ENCODE results near the gene AK6. TPM values are rescaled to one million over a fixed set of nuclear protein-coding genes. Genes with fewer than 3 reads are reported as not detected.
"Not testable (repeated sequence)": the region's sequence is repeated elsewhere in the genome, so short reads cannot be mapped to it uniquely, and the experiment has no call there.

The AK6 gene
- total RNA-seq, result 10 to 100 TPM; 21.8 to 54.7 (median 33.9) TPM

DNA sequence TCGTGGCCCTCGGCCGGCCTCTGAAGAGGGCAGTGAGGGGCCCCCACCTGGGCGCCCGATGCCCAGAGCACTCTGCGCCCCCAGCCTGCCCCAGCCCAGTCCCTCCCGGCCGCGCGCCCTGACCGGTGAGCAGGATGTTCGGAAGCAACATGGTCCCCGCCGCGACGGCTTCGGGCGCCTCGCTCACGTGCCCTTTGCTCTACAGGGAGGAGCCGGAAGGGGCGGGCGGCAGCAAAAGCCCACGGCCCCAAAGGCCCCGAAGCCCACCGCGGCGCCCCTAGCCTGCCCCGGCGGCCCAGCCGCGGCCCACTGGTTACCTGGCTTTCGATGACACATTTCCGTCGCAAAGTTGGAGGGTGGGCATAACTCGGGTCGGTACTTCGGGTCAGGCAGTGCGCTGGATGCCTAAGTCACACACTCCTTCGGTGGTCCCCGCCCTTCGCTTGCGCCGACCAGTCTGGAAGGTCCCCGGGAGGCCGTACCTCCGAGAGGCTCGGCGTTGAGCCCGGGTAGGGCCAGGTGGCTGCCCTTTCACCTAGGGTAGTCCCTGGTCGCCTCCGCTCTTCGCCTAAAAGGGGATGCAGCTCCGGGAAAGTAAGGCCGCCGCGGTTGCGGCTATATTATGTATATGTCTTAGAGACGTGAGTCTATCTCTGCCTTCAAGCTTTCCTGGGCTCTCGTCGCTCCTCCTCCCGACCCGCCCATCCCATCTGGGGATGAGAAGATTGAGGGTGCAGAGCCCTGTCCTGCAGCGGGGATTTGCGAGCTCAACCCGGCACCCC, at the start of gene AK6, which contains the start of the genes RAD17 and TAF9:
Gene AK6, minus strand, starts transcription at position 181 of the 782 bp plus-strand sequence. Its CDS starts 30 bp downstream, at position 151.
Gene RAD17, plus strand, starts transcription at position 479 of the 782 bp plus-strand sequence. CDS start 2,391 bp downstream, outside the sequence.
Gene TAF9, minus strand, starts transcription at position 181 of the 782 bp plus-strand sequence. CDS start 3,783 bp downstream, outside the sequence.
- peak; percentile 89 to 96 (median 94) for ATAC-seq (replicated peaks in 6 of 8)

DNA sequence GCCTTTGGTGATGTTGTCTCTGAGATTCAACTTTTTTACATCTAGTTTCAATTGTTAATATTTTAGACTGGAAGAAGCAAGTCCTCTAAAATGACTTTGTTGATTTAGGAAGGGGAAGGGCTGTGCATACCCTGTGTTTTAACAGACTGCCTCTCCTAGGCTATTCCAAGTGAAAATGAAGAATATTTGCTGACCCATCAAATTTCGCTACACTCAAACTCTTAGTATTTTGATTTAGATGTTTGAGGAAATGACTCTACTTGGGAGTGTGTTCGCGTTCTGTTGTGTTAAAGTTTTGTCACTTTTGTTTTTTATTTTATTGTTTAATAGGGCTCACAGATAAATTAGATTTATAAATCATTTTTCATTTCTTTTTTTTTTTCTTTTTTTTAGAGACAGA, 49.2 kb upstream of the AK6 start:
- H3K27ac ChIP-seq, result no peak overlapping the region
- WGBS, 10 experiments, result 87 to 100% (median 100%) methylated on average over 1 to 3 of the region's 3 CpGs
- in situ Hi-C loops (cut with MboI; ENCODE audit: low pct_unique_long_range_greater_than_20kb in 2 of 9, low sequenced_read_pairs in 9 of 9, unreplicated experiment in 9 of 9), result no loop called here
- ATAC-seq (replicated peaks in 6 of 8), result no peak
- H3K4me1 ChIP-seq (replicated peaks in 1 of 2), result no peaks in the 10 kb centered on the region
- no peak overlapping the region for H3K4me3 ChIP-seq

More for the DNA sequence above, at the start of gene AK6, which contains the start of the genes RAD17 and TAF9:
- peak within 1 kb of the TSS; percentile 67 to 97 (median 92) for H3K4me3 ChIP-seq
- H3K27ac ChIP-seq, result peak within 1 kb of the TSS; percentile 98 to 99
- 0% methylated on average over 2 to 6 of the region's 66 CpGs; no CpG with 5 or more reads in 8 of the 10 experiments for WGBS, 10 experiments
- in situ Hi-C loops (cut with MboI; ENCODE audit: low pct_unique_long_range_greater_than_20kb in 2 of 9, low sequenced_read_pairs in 9 of 9, unreplicated experiment in 9 of 9), result no loop called here
- peaks cover 12 to 20% of the 10 kb centered on the region in 2 donors for H3K4me1 ChIP-seq (replicated peaks in 1 of 2)

DNA sequence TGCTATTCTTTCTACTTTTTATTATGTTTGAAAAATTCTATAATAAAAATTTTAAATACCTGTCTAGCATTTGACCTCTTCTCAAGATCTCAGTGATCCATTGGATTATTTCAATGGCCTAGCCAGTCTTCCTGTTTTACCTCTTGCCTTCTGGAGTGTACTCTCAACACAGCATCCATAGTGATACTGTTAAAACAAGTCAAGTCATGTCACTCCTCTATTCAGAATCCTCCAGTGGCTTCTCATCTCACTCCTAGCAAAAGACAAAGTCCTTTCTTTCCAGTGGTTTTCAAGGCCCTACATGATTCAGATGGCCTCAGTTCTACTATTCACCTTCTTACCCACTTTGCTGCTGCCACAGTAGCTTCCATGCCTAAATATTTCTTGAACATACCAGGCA, 47.4 kb upstream of the AK6 start:
- Histone ChIP-seq H3K4me1 (replicated peaks in 1 of 2) (no peaks in the 10 kb centered on the region), H3K27ac (no peak overlapping the region), H3K4me3 (no peak overlapping the region)
- in situ Hi-C loops (cut with MboI; ENCODE audit: low pct_unique_long_range_greater_than_20kb in 2 of 9, low sequenced_read_pairs in 9 of 9, unreplicated experiment in 9 of 9), result no loop called here
- ATAC-seq (replicated peaks in 6 of 8), result no peak

DNA sequence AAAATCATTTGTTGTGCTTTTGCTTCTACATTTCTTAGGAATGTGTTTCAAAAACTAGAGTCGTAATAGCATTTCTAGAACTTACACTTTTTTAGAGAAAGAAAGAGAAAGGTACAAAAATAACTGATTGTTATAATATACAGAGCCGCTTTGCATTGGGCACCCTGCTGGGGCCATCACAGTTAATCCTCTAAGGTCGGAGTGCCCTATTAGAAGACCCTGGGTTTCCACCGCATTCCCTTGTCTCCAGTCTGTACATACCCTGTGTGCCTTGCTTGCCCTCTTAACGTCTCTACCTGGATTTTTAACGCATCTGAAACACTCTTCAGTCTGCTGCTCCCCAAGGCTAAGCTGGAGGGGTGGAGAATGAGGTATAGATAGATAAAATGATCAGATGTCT, 46.9 kb upstream of the AK6 start:
- no peak overlapping the region for H3K27ac ChIP-seq
- no peak overlapping the region for H3K4me3 ChIP-seq
- in situ Hi-C loops (cut with MboI; ENCODE audit: low pct_unique_long_range_greater_than_20kb in 2 of 9, low sequenced_read_pairs in 9 of 9, unreplicated experiment in 9 of 9), result no loop called here
- H3K4me1 ChIP-seq (replicated peaks in 1 of 2), result no peaks in the 10 kb centered on the region
- 67 to 98% (median 86%) methylated on average over 1 to 6 of the region's 6 CpGs; no CpG with 5 or more reads in 1 of the 10 experiments for WGBS, 10 experiments
- ATAC-seq (replicated peaks in 6 of 8), result no peak

DNA sequence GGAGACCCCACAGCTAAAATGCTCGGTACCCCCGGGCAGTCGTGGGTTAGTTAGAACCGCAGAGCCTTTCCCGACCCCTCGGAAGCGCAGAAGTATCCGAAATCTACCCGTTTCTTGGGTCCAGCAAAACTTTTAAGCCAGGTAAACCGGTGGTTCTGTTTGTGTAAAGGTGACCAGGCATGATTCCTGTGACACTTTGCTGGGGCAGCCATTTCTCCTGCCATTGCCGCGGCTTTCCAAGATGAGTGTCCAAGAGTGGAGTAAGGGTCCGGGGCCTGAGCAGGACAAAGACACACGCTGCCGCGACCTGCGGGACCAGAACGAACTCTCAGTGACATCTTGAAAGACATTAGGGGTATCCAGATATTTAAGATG, 46.3 kb upstream of the AK6 start:
- WGBS, 10 experiments, result 41 to 100% (median 82%) methylated on average over 1 to 13 of the region's 18 CpGs; no CpG with 5 or more reads in 4 of the 10 experiments
- in situ Hi-C loops (cut with MboI; ENCODE audit: low pct_unique_long_range_greater_than_20kb in 2 of 9, low sequenced_read_pairs in 9 of 9, unreplicated experiment in 9 of 9), result no loop called here
- Histone ChIP-seq H3K27ac (no peak overlapping the region), H3K4me1 (replicated peaks in 1 of 2) (no peaks in the 10 kb centered on the region), H3K4me3 (no peak overlapping the region)
- ATAC-seq (replicated peaks in 6 of 8), result no peak

DNA sequence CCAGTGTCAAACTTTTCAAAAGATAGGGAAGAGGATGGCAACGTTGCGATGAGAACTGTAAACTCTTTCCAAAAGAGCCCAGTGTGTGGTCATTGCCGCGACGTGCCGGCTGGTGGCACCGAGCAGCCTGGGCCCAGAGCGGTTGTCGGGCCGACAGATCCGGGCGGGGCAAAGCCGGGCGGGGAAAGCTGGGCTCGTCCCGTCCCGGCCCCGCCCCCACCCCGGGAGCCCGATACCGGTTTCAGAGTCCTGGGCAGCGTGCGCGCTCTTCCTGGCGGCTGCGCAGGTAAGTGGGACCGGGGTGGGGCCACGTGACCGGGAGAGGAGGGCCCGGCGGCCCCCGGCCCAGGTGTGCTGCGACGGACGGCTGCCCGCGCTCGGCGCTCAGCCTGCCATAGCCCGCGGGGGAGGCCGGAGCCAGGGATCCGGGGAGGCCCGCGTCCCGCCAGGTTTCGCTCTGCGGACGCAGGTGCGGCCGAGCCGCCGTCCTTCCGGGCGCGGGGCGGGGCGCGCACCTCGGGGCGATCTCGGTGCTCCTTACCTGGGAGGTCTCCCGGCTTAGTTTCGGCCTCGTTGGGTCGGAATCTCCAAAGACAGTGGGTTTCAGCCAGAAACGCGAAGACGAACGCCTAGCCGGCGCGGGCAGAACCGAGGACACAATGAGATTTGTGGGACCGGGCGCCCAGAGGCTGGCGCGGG, 45.7 kb upstream of the AK6 start, which contains the start of gene MARVELD2:
Gene MARVELD2, plus strand, starts transcription at position 232 of the 699 bp plus-strand sequence. CDS start 4,270 bp downstream, outside the sequence.
- H3K4me1 ChIP-seq (replicated peaks in 1 of 2), result no peaks in the 10 kb centered on the region
- ATAC-seq (replicated peaks in 6 of 8), result peak in 6 of 8 experiments; percentile 37 to 99 (median 58)
- in situ Hi-C loops (cut with MboI; ENCODE audit: low pct_unique_long_range_greater_than_20kb in 2 of 9, low sequenced_read_pairs in 9 of 9, unreplicated experiment in 9 of 9), result no loop called here
- no peak within 1 kb of the TSS for H3K27ac ChIP-seq
- H3K4me3 ChIP-seq, result peak within 1 kb of the TSS in 1 of 5 donors; percentile 13
- WGBS, 10 experiments, result 27 to 100% (median 65%) methylated on average over 1 to 14 of the region's 78 CpGs; no CpG with 5 or more reads in 6 of the 10 experiments

DNA sequence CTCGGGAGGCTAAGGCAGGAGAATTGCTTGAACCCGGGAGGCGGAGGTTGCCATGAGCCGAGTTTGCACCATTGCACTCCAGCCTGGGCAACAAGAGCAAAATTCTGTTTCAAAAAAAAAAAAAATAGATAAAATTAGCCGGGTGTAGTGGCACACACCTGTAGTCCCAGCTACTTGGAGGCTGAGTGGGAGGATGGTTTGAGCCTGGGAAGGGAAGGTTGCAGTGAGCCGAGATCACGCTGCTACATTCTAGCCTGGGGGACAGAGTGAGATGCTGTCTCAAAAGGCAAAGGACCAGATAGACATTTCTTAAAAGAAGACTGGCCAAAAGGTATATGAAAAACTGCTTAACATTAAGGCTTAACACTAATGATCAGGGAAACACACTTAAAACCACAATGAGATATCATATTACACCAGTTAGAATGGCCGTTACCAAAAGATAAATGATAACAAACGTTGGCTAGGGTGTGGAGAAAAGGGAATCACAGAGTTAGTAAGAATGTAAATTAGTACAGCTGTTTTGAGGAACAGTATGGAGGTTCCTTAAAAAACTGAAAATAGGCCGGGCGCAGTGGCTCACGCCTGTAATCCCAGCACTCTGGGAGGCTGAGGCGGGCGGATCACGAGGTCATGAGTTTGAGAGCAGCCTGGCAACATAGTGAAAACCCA, 35.5 kb upstream of the AK6 start:
- 84 to 100% (median 94%) methylated on average over 1 to 9 of the region's 15 CpGs; no CpG with 5 or more reads in 1 of the 10 experiments for WGBS, 10 experiments
- in situ Hi-C loops (cut with MboI; ENCODE audit: low pct_unique_long_range_greater_than_20kb in 2 of 9, low sequenced_read_pairs in 9 of 9, unreplicated experiment in 9 of 9), result no loop called here
- H3K4me3 ChIP-seq, result no peak overlapping the region

DNA sequence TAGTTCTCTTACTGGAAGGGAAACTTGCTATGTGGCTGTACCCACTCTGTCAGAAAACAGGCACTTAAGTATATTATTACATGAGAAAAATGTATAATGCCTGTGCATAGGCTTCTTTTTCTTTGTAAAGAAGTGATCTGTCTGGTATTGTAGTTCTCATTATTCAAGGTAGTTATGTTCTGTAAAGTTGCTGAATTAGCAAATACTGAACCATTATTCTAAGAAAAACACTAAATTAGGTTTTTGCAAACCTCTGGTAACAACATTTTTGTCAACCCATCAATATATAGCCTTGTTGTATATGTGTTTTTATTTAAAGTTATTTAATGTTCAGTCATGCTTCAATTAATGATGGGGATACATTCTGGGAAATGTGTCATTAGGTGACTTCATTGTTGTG, 9.1 kb upstream of the AK6 start:
- no peak overlapping the region for H3K4me3 ChIP-seq
- ATAC-seq (replicated peaks in 6 of 8), result no peak
- no peaks in the 10 kb centered on the region for H3K4me1 ChIP-seq (replicated peaks in 1 of 2)
- in situ Hi-C loops (cut with MboI; ENCODE audit: low pct_unique_long_range_greater_than_20kb in 2 of 9, low sequenced_read_pairs in 9 of 9, unreplicated experiment in 9 of 9), result no loop called here
- no peak overlapping the region for H3K27ac ChIP-seq

More for the DNA sequence above, 35.5 kb upstream of the AK6 start:
- no peak for ATAC-seq (replicated peaks in 6 of 8)
- no peaks in the 10 kb centered on the region for H3K4me1 ChIP-seq (replicated peaks in 1 of 2)
- H3K27ac ChIP-seq, result no peak overlapping the region

DNA sequence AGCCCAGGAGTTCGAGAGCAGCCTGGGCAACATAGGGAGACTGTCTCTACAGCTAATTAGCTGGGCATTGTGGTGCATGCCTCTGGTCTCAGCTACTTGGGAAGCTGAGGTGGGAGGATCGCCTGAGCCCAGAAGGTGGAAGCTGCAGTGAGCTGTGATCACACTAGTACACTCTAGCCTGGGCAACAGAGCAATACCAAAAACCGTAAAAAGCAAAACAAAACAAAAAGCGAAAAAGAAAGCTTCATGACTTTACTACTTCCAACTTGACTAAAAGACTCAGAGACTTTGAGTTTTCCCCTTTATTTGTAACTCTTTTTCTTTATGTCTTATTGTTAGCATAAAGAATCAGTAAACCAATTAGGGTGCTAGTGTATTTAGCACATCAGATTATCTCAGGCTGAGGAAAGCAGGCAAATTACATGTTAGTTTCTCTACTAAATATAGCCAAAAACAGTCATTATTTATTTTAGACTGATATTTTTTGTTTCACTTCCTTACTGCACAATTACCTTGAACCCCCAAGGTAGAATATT, 5.7 kb upstream of the AK6 start:
- in situ Hi-C loops (cut with MboI; ENCODE audit: low pct_unique_long_range_greater_than_20kb in 2 of 9, low sequenced_read_pairs in 9 of 9, unreplicated experiment in 9 of 9), result no loop called here
- 86 to 100% (median 96%) methylated on average over 1 to 4 of the region's 4 CpGs; no CpG with 5 or more reads in 1 of the 10 experiments for WGBS, 10 experiments

DNA sequence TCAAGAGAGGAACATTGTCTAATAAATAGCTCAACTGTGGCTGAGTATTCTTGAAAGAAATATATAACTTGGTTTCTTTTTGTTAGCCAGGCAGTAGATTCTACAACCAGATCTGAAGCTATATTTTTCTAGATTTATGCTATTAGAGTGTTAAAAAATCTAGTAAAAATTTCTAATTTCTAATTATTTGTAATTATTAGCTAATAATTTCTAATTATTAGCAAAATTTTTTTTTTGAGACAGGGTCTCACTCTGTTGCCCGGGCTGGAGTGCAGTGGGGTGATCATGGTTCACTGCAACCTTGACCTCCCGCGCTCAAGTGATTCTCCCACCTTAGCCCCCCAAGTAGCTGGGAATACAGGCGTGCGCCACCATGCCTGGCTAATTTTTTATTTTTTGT, 3.1 kb upstream of the AK6 start:
- ATAC-seq (replicated peaks in 6 of 8), result no peak
- in situ Hi-C loops (cut with MboI; ENCODE audit: low pct_unique_long_range_greater_than_20kb in 2 of 9, low sequenced_read_pairs in 9 of 9, unreplicated experiment in 9 of 9), result no loop called here
- no peak overlapping the region for H3K4me3 ChIP-seq

More for the DNA sequence above, 5.7 kb upstream of the AK6 start:
- Histone ChIP-seq H3K4me3 (no peak overlapping the region), H3K4me1 (replicated peaks in 1 of 2) (peaks cover 3 to 10% of the 10 kb centered on the region in 2 donors), H3K27ac (no peak overlapping the region)
- no peak for ATAC-seq (replicated peaks in 6 of 8)

DNA sequence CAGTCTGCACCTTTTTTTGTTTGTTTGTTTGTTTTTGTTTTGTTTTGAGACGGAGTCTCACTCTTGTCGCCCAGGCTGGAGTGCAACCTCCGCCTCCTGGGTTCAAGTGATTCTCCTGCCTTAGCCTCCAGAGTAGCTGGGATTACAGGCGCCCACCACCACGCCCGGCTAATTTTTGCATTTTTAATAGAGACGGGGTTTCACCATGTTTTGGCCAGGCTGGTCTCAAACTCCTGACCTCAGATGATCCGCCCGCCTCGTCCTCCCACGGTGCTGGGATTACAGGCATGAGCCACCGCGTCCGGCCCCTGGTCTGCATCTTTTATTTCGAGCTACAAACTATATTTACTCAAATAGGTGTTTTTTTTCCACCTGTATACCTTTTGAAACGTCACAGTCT, 1.0 kb upstream of the AK6 start:
- H3K4me3 ChIP-seq, result peak overlapping the region; percentile 67 to 97 (median 92)
- ATAC-seq (replicated peaks in 6 of 8); in situ Hi-C loops (cut with MboI; ENCODE audit: low pct_unique_long_range_greater_than_20kb in 2 of 9, low sequenced_read_pairs in 9 of 9, unreplicated experiment in 9 of 9): not testable (repeated sequence)
- peaks cover 12 to 20% of the 10 kb centered on the region in 2 donors for H3K4me1 ChIP-seq (replicated peaks in 1 of 2)
- peak overlapping the region in 1 of 2 donors; percentile 99 for H3K27ac ChIP-seq
- 0 to 10% (median 0%) methylated on average over 1 to 14 of the region's 16 CpGs for WGBS, 10 experiments

More for the DNA sequence above, 3.1 kb upstream of the AK6 start:
- peaks cover 12 to 20% of the 10 kb centered on the region in 2 donors for H3K4me1 ChIP-seq (replicated peaks in 1 of 2)
- no peak overlapping the region for H3K27ac ChIP-seq
- 90 to 100% (median 99%) methylated on average over 1 to 5 of the region's 5 CpGs; no CpG with 5 or more reads in 4 of the 10 experiments for WGBS, 10 experiments

DNA sequence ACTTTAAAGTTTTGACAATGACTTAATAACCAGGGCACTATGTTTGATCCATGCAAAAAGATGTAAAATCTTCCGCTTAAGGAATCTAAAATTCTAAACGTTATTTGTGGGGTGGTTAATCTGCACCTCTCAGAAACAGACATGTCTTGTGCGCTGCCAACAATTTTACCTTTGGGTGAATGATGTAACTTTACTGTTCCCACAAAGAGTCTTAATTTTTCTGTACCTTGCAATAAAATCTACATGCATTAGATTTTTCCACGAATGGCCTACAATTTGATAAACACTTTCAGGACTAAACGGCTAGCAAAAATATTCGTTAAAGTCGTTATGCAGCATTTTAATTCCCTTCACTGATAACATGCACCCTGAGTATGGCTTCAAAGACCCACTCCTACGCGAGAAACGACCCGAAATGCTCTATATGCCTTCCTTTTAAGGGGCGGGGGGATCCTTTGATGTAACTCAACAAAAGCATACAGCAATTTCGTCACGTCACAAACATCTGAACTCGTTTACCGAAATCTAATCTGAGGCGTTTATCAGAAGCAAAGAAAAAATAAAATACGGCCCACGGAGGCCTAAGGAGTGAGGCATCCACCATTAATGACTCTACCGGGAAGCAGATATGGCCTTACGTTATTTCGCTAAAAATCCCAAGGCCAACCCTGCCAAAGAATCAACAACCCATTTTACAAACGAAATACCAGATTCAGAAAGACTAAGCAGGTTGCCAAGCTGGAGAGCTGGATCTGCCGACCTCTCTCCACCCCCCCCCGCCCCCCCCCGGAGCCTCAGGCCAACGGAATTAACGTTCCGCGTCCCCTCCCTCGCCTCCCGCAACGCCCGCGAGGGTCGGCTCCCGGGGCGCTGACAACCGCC, 621 bp downstream of the AK6 start:
- WGBS, 10 experiments, result 0 to 22% (median 2%) methylated on average over 3 to 21 of the region's 39 CpGs
- peak; percentile 1 to 7 (median 4) for ATAC-seq (replicated peaks in 6 of 8)
- in situ Hi-C loops (cut with MboI; ENCODE audit: low pct_unique_long_range_greater_than_20kb in 2 of 9, low sequenced_read_pairs in 9 of 9, unreplicated experiment in 9 of 9), result no loop called here
- Histone ChIP-seq H3K27ac (peak overlapping the region; percentile 98 to 99), H3K4me3 (peak overlapping the region; percentile 67 to 97 (median 92)), H3K4me1 (replicated peaks in 1 of 2) (peaks cover 12 to 20% of the 10 kb centered on the region in 2 donors)
